CD4-positive, CD25-positive, alpha-beta regulatory T cell (primary cell): ENCODE measurements around the gene ARMC7. TPM values are rescaled to one million over a fixed set of nuclear protein-coding genes. Genes with fewer than 3 reads are reported as not detected.

Experiments
- ATAC-seq, 2 donors: fragments of 150-1000 bp; cut with Tn5 transposase; one replicate each; pipeline ENCODE4 v1.10.0; 2021; ENCODE audit warnings: low read depth in 2 of 2, moderate number of reproducible peaks in 2 of 2, moderate library complexity in 1 of 2
- DNase-seq, 3 donors: peaks; one replicate each; pipeline versions ENCODE4 v3.0.0 to v3.0.0-alpha.2; 2012 to 2022; ENCODE audit warnings: mixed read lengths in 1 of 3
- H3K27ac ChIP-seq: one replicate; pipeline ENCODE4 v1.7.0; 2013; ENCODE audit warnings: mild to moderate bottlenecking, low read length; ENCODE audit not compliant: insufficient read depth, poor library complexity, severe bottlenecking
- H3K27me3 ChIP-seq: one replicate; pipeline ENCODE4 v1.7.0; 2013; ENCODE audit warnings: low read length; ENCODE audit not compliant: control insufficient read depth, insufficient read depth
- H3K36me3 ChIP-seq: one replicate; pipeline ENCODE4 v1.7.0; 2013; ENCODE audit warnings: mild to moderate bottlenecking, low read length, moderate library complexity; ENCODE audit not compliant: control insufficient read depth, insufficient read depth
- H3K4me1 ChIP-seq: 2 replicates; pipeline ENCODE4 v1.7.0; 2013; ENCODE audit warnings: mild to moderate bottlenecking, low read length; ENCODE audit not compliant: insufficient read depth, control insufficient read depth, poor library complexity, severe bottlenecking
- H3K4me3 ChIP-seq: one replicate; pipeline ENCODE4 v1.7.0; 2013; ENCODE audit warnings: low read depth, mild to moderate bottlenecking, low read length, moderate library complexity
- H3K9me3 ChIP-seq, 2 experiments: 1 replicate in 1 of 2; 2 replicates in 1 of 2; pipeline ENCODE4 v1.7.0; 2013; ENCODE audit warnings: low read length in 2 of 2, mild to moderate bottlenecking in 1 of 2, moderate library complexity in 1 of 2; ENCODE audit not compliant: control insufficient read depth in 2 of 2
- H3K27ac Mint-ChIP-seq, 3 donors: one replicate each; pipeline ENCODE4 v1.8.0; 2020 to 2022; ENCODE audit warnings: mild to moderate bottlenecking in 3 of 3, mixed read lengths in 3 of 3, moderate library complexity in 2 of 3
- H3K27me3 Mint-ChIP-seq: one replicate; pipeline ENCODE4 v1.8.0; 2022; ENCODE audit warnings: mild to moderate bottlenecking, mixed read lengths
- H3K36me3 Mint-ChIP-seq: one replicate; pipeline ENCODE4 v1.8.0; 2020; ENCODE audit warnings: mixed read lengths
- H3K4me1 Mint-ChIP-seq, 4 donors: one replicate each; pipeline ENCODE4 v1.8.0; 2020 to 2022; ENCODE audit warnings: mixed read lengths in 4 of 4, mild to moderate bottlenecking in 1 of 4
- H3K4me3 Mint-ChIP-seq, 4 donors: one replicate each; pipeline ENCODE4 v1.8.0; 2020 to 2022; ENCODE audit warnings: mild to moderate bottlenecking in 4 of 4, mixed read lengths in 4 of 4, moderate library complexity in 3 of 4
- H3K9me3 Mint-ChIP-seq, 7 donors: one replicate each; pipeline ENCODE4 v1.8.0; 2020 to 2022; ENCODE audit warnings: mixed read lengths in 7 of 7, mild to moderate bottlenecking in 3 of 7, moderate library complexity in 2 of 7
- polyA plus RNA-seq, 4 donors: library from polyadenylated mRNA; unstranded; fragments of 300-500 nt; fragmentation: Illumina TruSeq; gene quantifications; one replicate each; pipeline ENCODE4 v1.2.3, GENCODE V29; 2021
- total RNA-seq: library from RNA; stranded (reverse); gene quantifications from one replicate; pipeline ENCODE4 v1.2.3, GENCODE V29; 2022

The ARMC7 gene
- total and polyA plus RNA-seq, 5 donors from 2014 or later, result 3.1 to 12.8 (median 4.4) TPM

GRCh38 chr17:75109046-75109406 is 743 bp upstream of the ARMC7 start:
- Histone ChIP-seq H3K9me3 (no peaks in the 10 kb centered on the region), H3K36me3 (no peaks in the 10 kb centered on the region), H3K27ac (no peak overlapping the region), H3K27me3 (no peaks in the 10 kb centered on the region), H3K4me3 (peak overlapping the region; percentile 47), H3K4me1 (peaks cover 31% of the 10 kb centered on the region)
- Mint-ChIP-seq H3K36me3 (peaks cover 7% of the 10 kb centered on the region), H3K27me3 (no peaks in the 10 kb centered on the region), H3K27ac (peak overlapping the region; percentile 69 to 89 (median 86)), H3K9me3 (peaks cover 0 to 2% (median 0%) of the 10 kb centered on the region in 7 donors), H3K4me3 (peak overlapping the region; percentile 91 to 92 (median 92)), H3K4me1 (peaks cover 12 to 35% (median 24%) of the 10 kb centered on the region in 4 donors)
- ATAC-seq (no peak), DNase-seq (no peak)

GRCh38 chr17:75110234-75110937 is 617 bp downstream of the ARMC7 start:
- Mint-ChIP-seq H3K36me3 (peaks cover 13% of the 10 kb centered on the region), H3K4me1 (peaks cover 18 to 47% (median 33%) of the 10 kb centered on the region in 4 donors)

GRCh38 chr17:75111777-75112335 is 2.1 kb downstream of the ARMC7 start:
- ATAC-seq, result no peak
- Histone ChIP-seq H3K9me3 (no peaks in the 10 kb centered on the region), H3K27me3 (no peaks in the 10 kb centered on the region), H3K4me1 (peaks cover 42% of the 10 kb centered on the region), H3K36me3 (no peaks in the 10 kb centered on the region), H3K27ac (no peak overlapping the region), H3K4me3 (peak overlapping the region; percentile 37)
- DNase-seq, result no peak
- no peaks in the 10 kb centered on the region for H3K9me3 Mint-ChIP-seq
- H3K27me3 Mint-ChIP-seq, result no peaks in the 10 kb centered on the region
- H3K27ac Mint-ChIP-seq, result peak overlapping the region; percentile 58 to 79 (median 71)
- peak overlapping the region; percentile 82 to 92 (median 91) for H3K4me3 Mint-ChIP-seq
- peaks cover 13% of the 10 kb centered on the region for H3K36me3 Mint-ChIP-seq
- H3K4me1 Mint-ChIP-seq, result peaks cover 17 to 54% (median 34%) of the 10 kb centered on the region in 4 donors

More at GRCh38 chr17:75110234-75110937, 617 bp downstream of the ARMC7 start:
- ATAC-seq, result no peak
- Mint-ChIP-seq H3K27me3 (no peaks in the 10 kb centered on the region), H3K4me3 (peak overlapping the region; percentile 91 to 92 (median 92)), H3K27ac (peak overlapping the region in 2 of 3 donors; percentile 89 to 91), H3K9me3 (peaks cover 0 to 2% (median 0%) of the 10 kb centered on the region in 7 donors)
- Histone ChIP-seq H3K4me1 (peaks cover 42% of the 10 kb centered on the region), H3K4me3 (peak overlapping the region; percentile 74), H3K9me3 (no peaks in the 10 kb centered on the region), H3K27ac (peak overlapping the region; percentile 74), H3K27me3 (no peaks in the 10 kb centered on the region), H3K36me3 (no peaks in the 10 kb centered on the region)
- peak in 1 of 3 donors; percentile 39 for DNase-seq

- Mint-ChIP-seq H3K27ac (peak overlapping the region; percentile 91 to 100 (median 92)), H3K4me1 (peaks cover 21 to 52% (median 37%) of the 10 kb centered on the region in 4 donors), H3K4me3 (peak overlapping the region; percentile 89 to 97 (median 92)), H3K27me3 (no peaks in the 10 kb centered on the region), H3K36me3 (peaks cover 13% of the 10 kb centered on the region), H3K9me3 (no peaks in the 10 kb centered on the region)
- Histone ChIP-seq H3K9me3 (no peaks in the 10 kb centered on the region), H3K4me3 (peak overlapping the region; percentile 86), H3K27me3 (no peaks in the 10 kb centered on the region), H3K4me1 (peaks cover 37% of the 10 kb centered on the region), H3K27ac (peak overlapping the region; percentile 78), H3K36me3 (no peaks in the 10 kb centered on the region)
- DNase-seq (peak; percentile 84 to 96 (median 91)), ATAC-seq (peak; percentile 71 to 72)
Observed at GRCh38 chr17:75113798-75114551, 4.2 kb downstream of the ARMC7 start.

GRCh38 chr17:75114552-75115314 is 5.0 kb downstream of the ARMC7 start:
- Mint-ChIP-seq H3K9me3 (no peaks in the 10 kb centered on the region), H3K27me3 (no peaks in the 10 kb centered on the region), H3K36me3 (peaks cover 13% of the 10 kb centered on the region), H3K4me3 (peak overlapping the region; percentile 89 to 97 (median 92)), H3K4me1 (peaks cover 21 to 52% (median 36%) of the 10 kb centered on the region in 4 donors), H3K27ac (peak overlapping the region; percentile 91 to 100 (median 92))
- peak overlapping the region; percentile 86 for H3K4me3 ChIP-seq
- no peaks in the 10 kb centered on the region for H3K9me3 ChIP-seq
- peaks cover 32% of the 10 kb centered on the region for H3K4me1 ChIP-seq
- DNase-seq (peak in 1 of 3 donors; percentile 38), ATAC-seq (no peak)
- H3K27ac ChIP-seq, result peak overlapping the region; percentile 78
- H3K27me3 ChIP-seq, result no peaks in the 10 kb centered on the region
- H3K36me3 ChIP-seq, result no peaks in the 10 kb centered on the region

GRCh38 chr17:75115555-75115954 is 5.8 kb downstream of the ARMC7 start:
- Histone ChIP-seq H3K27ac (peak overlapping the region; percentile 26), H3K4me1 (peaks cover 30% of the 10 kb centered on the region), H3K4me3 (no peak overlapping the region), H3K27me3 (no peaks in the 10 kb centered on the region), H3K36me3 (no peaks in the 10 kb centered on the region), H3K9me3 (no peaks in the 10 kb centered on the region)
- Mint-ChIP-seq H3K27me3 (no peaks in the 10 kb centered on the region), H3K4me1 (peaks cover 21 to 49% (median 33%) of the 10 kb centered on the region in 4 donors), H3K36me3 (peaks cover 17% of the 10 kb centered on the region), H3K27ac (peak overlapping the region in 1 of 3 donors; percentile 92), H3K4me3 (peak overlapping the region in 2 of 4 donors; percentile 22 to 92), H3K9me3 (no peaks in the 10 kb centered on the region)
- DNase-seq, result no peak
- no peak for ATAC-seq

- Histone ChIP-seq H3K9me3 (no peaks in the 10 kb centered on the region), H3K36me3 (peaks cover 3% of the 10 kb centered on the region), H3K4me3 (no peak overlapping the region), H3K27me3 (no peaks in the 10 kb centered on the region), H3K4me1 (peaks cover 18% of the 10 kb centered on the region), H3K27ac (no peak overlapping the region)
- ATAC-seq, result no peak
- Mint-ChIP-seq H3K4me1 (peaks cover 20 to 47% (median 30%) of the 10 kb centered on the region in 4 donors), H3K9me3 (no peaks in the 10 kb centered on the region), H3K4me3 (peak overlapping the region in 1 of 4 donors; percentile 10), H3K27ac (peak overlapping the region; percentile 14 to 84 (median 59)), H3K36me3 (peaks cover 22% of the 10 kb centered on the region), H3K27me3 (no peaks in the 10 kb centered on the region)
- no peak for DNase-seq
Observed at GRCh38 chr17:75116737-75117136, 7.0 kb downstream of the ARMC7 start.
